Right atrium auricular region (tissue), 2 donors: ENCODE measurements around the gene MYOF. TPM values are rescaled to one million over a fixed set of nuclear protein-coding genes. Genes with fewer than 3 reads are reported as not detected.
A peak's percentile ranks its signal among the peaks of the same experiment; 100 is the strongest.

Experiments
- DNase-seq: peaks from one replicate; pipeline ENCODE4 v3.0.0-alpha.2; 2019; ENCODE audit warnings: low spot score
- H3K27ac ChIP-seq, 2 donors: fragments of 200-600 bp; sonication (generic); 1 replicate in 1 of 2; 2 replicates in 1 of 2; pipeline ENCODE4 v1.5.1; 2016 to 2019
- H3K27me3 ChIP-seq, 2 donors: fragments of 200-600 bp; sonication (generic); one replicate each; pipeline versions ENCODE4 v1.5.1 to v1.6.0; 2017 to 2019
- H3K36me3 ChIP-seq: fragments of 200-600 bp; sonication (generic); one replicate; pipeline ENCODE4 v1.5.1; 2016
- H3K4me1 ChIP-seq, 2 donors: fragments of 200-600 bp; sonication (generic); one replicate each; pipeline versions ENCODE4 v1.5.1 to v1.6.0; 2017 to 2019
- H3K4me3 ChIP-seq, 2 donors: fragments of 200-600 bp; sonication (generic); 1 replicate in 1 of 2; 2 replicates in 1 of 2; pipeline ENCODE4 v1.5.1; 2017 to 2019; ENCODE audit warnings: mild to moderate bottlenecking in 1 of 2, moderate library complexity in 1 of 2
- H3K9me3 ChIP-seq, 2 donors: fragments of 200-600 bp; sonication (generic); one replicate each; pipeline ENCODE4 v1.5.1; 2019
- CTCF ChIP-seq, 2 donors: fragments of 200-600 bp; sonication (generic); IDR thresholded peaks; one replicate each; pipeline ENCODE4 v1.5.1; 2019; ENCODE audit warnings: antibody characterized with exemption in 2 of 2
- total RNA-seq, 2 donors: library from RNA; depleted of rRNA; stranded (reverse); fragments of >200 nt; gene quantifications; one replicate each; pipeline ENCODE4 v1.1.0, GENCODE V29; 2016

The MYOF gene
- total RNA-seq, 2 donors from 2014 or later = 13.4 to 14.1 TPM

- no peaks in the 10 kb centered on the region for H3K9me3 ChIP-seq
- H3K4me1 ChIP-seq = peaks cover 0 to 52% of the 10 kb centered on the region in 2 donors
- H3K27ac ChIP-seq = peak overlapping the region; percentile 25 to 53
- H3K36me3 ChIP-seq = peaks cover 3% of the 10 kb centered on the region
- DNase-seq = no peak
- no peaks in the 10 kb centered on the region for H3K27me3 ChIP-seq
- no peak for TF ChIP-seq CTCF (IDR thresholded peaks at IDR 0.05)
- no peak overlapping the region for H3K4me3 ChIP-seq
Measured at GRCh38 chr10:93461109-93461806, 20.9 kb downstream of the MYOF start.

GRCh38 chr10:93459466-93459865 is 22.7 kb downstream of the MYOF start:
- Histone ChIP-seq H3K36me3 (peaks cover 5% of the 10 kb centered on the region), H3K27ac (peak overlapping the region; percentile 73 to 82), H3K9me3 (no peaks in the 10 kb centered on the region), H3K4me1 (peaks cover 0 to 36% of the 10 kb centered on the region in 2 donors), H3K4me3 (no peak overlapping the region), H3K27me3 (no peaks in the 10 kb centered on the region)
- no peak for DNase-seq
- TF ChIP-seq CTCF (IDR thresholded peaks at IDR 0.05) = no peak

- peaks cover 0 to 30% of the 10 kb centered on the region in 2 donors for H3K4me1 ChIP-seq
- no peak for TF ChIP-seq CTCF (IDR thresholded peaks at IDR 0.05)
- no peaks in the 10 kb centered on the region for H3K27me3 ChIP-seq
- no peaks in the 10 kb centered on the region for H3K9me3 ChIP-seq
- peak; percentile 92 for DNase-seq
- H3K36me3 ChIP-seq = peaks cover 5% of the 10 kb centered on the region
- peak overlapping the region; percentile 73 to 82 for H3K27ac ChIP-seq
- no peak overlapping the region for H3K4me3 ChIP-seq
Measured at GRCh38 chr10:93458821-93459257, 23.3 kb downstream of the MYOF start.

GRCh38 chr10:93457511-93457910 is 24.6 kb downstream of the MYOF start:
- Histone ChIP-seq H3K9me3 (no peaks in the 10 kb centered on the region), H3K36me3 (peaks cover 5% of the 10 kb centered on the region), H3K27me3 (no peaks in the 10 kb centered on the region), H3K4me1 (peaks cover 0 to 26% of the 10 kb centered on the region in 2 donors), H3K27ac (no peak overlapping the region), H3K4me3 (no peak overlapping the region)
- no peak for DNase-seq
- TF ChIP-seq CTCF (IDR thresholded peaks at IDR 0.05) = no peak

- DNase-seq = no peak
- Histone ChIP-seq H3K4me3 (no peak overlapping the region), H3K27ac (no peak overlapping the region), H3K27me3 (no peaks in the 10 kb centered on the region), H3K4me1 (peaks cover 0 to 26% of the 10 kb centered on the region in 2 donors), H3K36me3 (peaks cover 5% of the 10 kb centered on the region), H3K9me3 (no peaks in the 10 kb centered on the region)
- no peak for TF ChIP-seq CTCF (IDR thresholded peaks at IDR 0.05)
Measured at GRCh38 chr10:93456480-93456879, 25.7 kb downstream of the MYOF start.

GRCh38 chr10:93454736-93455135 is 27.4 kb downstream of the MYOF start:
- Histone ChIP-seq H3K36me3 (peaks cover 8% of the 10 kb centered on the region), H3K27ac (no peak overlapping the region)
- TF ChIP-seq CTCF (IDR thresholded peaks at IDR 0.05) = no peak

More at GRCh38 chr10:93454736-93455135, 27.4 kb downstream of the MYOF start:
- Histone ChIP-seq H3K4me3 (no peak overlapping the region), H3K4me1 (peaks cover 0 to 22% of the 10 kb centered on the region in 2 donors), H3K9me3 (no peaks in the 10 kb centered on the region), H3K27me3 (no peaks in the 10 kb centered on the region)
- no peak for DNase-seq
